Loucy (cell line): ENCODE data around the gene DAZL.

Experiments
- CTCF ChIP-seq: fragments of 200-600 bp; sonication (generic); conservative IDR thresholded peaks from 2 replicates; pipeline ENCODE4 v1.5.1; 2014; ENCODE audit warnings: mild to moderate bottlenecking, antibody characterized with exemption, low read length
- EZH2phosphoT487 ChIP-seq: fragments of 200-600 bp; IDR thresholded peaks from 2 replicates; pipeline ENCODE4 v1.6.1; 2018; ENCODE audit warnings: antibody characterized with exemption, mild to moderate bottlenecking, moderate library complexity, borderline replicate concordance

- TF ChIP-seq EZH2phosphoT487: no peak
- no peak for TF ChIP-seq CTCF
Observed at GRCh38 chr3:16608816-16609215, 3.6 kb upstream of the DAZL start.
